NCI-H1436 treated with DMSO at 0.1 percent for 48 hours (cell line): ENCODE measurements around the gene EHD3.

ENCODE experiments used
- DNase-seq: peaks from one replicate; lab custom pipeline; 2025; lab: John Stamatoyannopoulos, UW

EHD3 gene

DNA sequence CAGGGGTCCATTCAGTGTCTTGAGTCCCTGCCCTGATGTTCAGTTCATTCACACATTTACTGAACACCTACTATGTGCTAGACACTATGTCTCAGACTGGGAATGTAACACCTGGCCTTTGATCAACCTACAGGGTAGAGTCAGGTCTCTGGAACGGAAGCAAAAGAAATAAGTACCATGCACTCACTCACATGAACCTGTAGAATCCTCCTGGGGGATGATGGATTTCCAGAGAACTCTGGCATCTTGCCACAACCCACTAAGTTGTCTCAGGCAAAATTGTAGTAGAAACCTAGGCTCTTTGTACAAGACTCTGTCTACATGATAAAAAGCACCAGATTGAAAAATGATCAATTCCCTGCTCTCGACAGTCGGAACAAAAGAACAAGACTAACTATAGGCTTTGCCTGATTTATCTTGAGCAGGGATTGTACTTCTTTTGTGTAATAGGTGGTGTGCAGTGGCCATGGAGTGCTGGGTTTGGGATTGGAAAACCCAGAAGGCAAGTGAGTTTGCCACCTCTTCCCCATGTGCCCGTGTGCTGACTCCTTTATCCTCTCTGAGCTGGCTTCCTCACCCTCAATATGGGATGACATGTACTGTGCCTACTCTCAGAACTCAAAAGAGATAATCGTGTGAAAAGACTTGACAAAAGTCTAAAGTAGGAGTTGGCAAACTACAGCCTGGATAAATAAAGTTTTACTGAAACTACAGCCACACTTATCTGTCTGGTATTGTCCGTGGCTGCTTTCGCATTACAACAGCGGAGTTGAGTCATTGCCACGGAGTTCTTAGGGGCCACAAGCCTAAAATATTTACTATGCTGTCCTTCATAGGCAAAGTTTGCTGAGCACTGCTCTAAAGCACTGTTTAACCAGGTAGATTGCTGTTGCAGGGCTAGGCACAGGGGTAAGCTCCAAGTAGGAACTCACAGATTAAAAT is 21.0 kb upstream of the EHD3 start:
- DNase-seq = no peak

DNA sequence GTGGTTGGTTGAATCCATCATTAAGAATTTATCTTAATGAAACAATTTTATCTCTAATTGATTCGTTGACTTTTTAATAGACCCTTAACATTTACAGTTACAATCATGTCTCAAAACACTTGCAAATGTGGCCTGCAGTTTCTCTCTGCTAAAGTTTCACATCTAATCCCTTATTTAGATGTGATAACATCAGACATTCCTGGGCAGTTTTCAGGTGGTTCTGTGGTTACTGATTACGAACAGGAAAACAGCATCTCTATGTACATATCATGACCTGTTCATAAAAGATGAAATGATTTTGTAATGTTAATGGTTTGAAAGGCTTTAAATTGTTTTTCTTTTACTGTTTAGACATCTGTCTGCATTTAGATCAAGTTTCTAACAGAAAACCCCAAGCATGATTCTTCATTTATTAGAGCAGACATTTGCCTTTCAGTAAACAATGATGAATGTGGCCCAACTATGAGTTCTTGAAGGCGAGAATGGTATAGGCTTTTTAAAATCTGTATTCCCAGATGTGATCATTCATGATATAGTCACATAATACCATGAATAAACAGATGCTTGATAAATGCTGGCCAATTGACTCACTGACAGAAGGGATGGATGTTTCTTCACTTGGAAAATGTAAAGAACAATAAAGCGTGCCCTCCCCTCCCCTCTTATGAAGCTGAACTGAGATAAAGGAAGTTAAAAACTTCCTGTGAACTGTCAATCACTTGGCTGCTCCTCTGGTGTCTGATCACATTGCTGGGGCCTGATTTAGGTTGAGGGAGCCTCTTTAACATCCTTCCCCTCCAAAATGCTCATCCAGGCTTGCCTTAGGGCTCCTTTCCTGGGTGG is 20.1 kb upstream of the EHD3 start:
- DNase-seq = no peak

DNA sequence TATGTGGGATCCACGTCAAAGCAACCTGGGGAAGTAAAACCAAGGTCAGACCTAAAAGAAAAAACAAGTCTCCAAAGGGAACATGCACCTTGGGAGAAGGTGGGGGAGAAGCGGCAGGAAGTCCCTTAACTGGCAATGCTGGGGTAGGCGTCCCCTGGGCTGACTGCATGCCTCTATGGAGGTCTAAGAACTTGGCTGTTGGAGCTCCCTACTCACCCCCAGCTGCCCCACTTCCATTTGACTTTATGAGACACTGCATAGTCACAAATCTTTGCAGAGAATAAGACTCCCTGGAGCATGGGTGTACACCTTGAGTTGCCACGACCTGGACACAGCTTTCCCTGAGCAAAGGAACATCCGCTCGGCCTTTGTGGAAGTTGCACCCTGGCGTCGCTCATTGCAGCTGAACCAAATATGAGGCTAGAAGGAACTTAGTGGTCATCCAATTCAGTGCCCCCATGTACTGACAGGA is 19.5 kb upstream of the EHD3 start:
- DNase-seq = no peak

DNA sequence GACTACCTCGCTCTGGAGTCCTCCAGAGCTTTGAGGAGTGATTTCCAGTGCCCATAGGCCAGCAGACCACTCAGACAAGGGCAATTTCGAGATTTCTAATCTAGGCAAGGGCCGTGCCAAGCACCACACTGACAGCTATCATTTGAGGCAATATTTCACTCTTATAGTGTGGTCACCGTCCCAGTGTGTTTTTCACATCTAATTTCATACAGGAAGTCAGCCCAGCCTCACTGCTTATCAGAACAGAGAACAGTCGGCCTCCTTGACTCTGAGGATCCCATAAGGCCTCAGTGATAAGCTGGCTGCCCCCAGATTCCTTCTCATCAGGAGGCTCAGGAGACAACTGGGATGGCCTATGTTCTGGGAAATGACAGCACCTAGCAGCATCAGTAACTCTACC is 17.2 kb upstream of the EHD3 start:
- DNase-seq = no peak

DNA sequence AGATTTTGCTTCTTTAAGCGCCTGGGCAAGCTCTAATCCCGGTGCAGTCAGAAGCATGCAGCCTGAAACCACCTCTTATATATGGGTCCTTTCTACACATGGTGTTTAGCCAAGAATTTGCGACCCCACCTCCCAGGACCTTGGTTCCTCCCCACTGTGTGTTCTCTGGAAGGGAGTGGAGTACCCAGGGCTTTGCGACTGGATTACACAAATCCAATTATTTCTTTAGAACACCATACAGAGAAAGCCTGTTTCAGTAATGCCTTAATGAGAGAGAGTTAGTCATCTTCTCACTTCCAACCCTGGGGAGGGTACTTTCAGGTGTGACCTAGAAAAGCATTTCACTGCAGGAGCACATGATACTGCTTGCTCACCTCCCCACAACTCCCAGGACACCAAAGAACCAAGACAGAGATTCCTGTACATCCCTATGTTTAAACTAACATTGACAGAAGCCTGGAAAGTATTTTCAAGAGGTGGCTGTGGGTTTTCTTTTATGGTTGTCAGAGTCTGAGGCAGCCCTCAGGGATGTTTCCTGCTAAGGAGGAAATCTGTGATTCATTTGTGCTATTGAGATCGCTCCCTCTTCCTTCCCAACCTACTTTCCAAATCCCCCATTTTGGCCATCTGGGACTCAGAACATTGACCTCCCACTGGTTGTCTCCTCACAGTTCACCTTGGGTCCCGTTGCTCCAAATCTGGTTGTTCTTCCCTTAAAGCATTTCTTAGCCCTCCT is 16.3 kb upstream of the EHD3 start, which contains the start of gene CAPN14:
Gene CAPN14 (minus strand): TSS at position 51 of the 736 bp plus-strand sequence. CDS start 12,068 bp downstream, outside the sequence.
- DNase-seq = no peak

DNA sequence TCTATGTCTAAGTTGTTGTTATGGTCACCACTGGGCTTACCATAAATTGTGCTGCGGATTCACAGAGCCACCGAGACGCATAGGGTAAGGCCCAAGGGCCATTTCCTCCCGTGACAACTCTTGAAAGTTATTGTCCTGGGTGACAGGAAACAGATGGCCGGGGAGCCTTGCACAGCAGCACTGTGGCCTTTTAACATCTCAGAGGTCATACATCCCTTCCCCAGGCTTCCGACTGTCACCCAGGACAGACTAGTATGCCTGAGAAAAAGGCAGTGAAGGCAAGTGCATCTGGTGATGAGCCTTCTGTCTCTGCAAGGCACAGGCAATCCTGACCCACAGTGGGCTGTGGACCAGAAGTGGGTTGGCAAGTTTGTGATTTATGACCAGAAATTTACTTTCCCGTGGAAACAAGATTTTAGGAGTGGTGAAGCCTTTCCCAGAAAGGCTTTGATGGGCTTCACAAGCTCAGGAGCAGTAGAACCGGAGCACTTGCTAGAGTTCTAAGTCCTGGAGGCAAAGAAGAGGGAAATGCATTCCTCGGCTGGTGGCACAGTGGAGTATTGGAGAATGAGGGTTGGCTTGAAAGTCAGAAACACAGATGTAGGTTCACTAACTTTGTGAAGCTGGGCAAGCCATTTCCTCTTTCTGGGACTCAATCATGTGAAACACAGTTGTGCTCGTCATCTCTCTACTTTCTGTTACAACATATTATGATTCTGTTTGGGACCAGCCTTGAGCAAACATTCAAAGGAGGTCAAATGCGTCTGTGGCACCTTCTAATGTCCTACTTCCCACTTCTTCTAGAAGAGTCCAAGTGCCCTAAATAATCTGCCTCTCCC is 14.6 kb upstream of the EHD3 start:
- DNase-seq = no peak

DNA sequence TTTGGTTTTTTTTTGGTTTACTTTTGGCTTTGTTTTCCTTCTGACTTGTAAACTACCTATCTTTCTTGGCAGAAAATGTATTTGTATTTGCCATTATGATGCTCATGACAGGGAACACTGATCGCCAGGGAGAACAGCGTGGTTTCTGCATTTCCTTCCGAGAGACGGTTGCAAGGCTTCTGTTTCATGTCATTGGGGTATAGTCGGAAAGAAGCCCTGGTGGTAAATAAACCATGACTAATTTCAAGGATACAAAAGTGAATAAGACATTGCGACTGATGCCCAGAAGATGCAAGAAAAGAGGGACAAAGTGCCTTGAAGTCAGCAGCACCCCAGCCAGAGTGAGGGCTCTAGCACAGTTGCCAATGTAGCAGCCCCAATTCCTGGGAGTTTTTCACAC is 12.4 kb upstream of the EHD3 start:
- DNase-seq = no peak

DNA sequence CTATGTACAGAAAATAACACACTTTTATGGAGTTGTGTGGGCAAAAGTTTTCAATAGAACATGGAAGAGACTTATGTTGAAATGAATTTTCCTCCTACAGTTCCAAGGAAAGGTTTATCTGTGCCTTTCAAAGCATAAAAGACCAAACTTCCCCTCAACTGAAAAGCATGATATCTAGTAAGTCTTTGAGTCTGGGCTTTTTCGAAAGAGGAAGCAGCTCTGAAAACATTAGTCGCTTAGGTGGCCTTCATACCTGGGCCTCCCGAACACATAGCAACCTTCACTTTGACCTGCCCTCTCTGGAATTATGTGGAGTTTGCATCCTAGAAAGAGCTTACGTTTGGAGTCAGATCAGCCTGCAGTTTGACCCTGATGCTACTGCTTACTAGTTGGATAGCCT is 11.9 kb upstream of the EHD3 start:
- no peak for DNase-seq

DNA sequence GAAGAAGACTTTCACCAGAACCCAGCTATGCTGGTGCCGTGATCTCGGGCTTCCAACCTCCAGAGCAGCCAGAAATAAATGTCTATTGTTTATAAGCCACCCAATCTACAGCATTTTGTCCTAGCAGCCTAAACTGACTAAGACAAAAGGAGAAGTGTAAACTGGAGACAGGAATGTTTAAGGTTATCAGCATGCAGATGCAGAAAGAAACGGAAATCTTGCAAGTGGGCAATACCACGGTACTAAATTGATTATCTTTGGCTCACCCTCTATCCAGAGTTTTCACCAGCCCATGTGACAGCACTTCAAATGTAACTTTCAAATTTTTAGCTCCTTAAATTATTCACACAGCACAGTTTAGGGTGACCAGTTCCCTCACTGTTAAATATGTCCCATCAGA is 10.9 kb upstream of the EHD3 start:
- no peak for DNase-seq

DNA sequence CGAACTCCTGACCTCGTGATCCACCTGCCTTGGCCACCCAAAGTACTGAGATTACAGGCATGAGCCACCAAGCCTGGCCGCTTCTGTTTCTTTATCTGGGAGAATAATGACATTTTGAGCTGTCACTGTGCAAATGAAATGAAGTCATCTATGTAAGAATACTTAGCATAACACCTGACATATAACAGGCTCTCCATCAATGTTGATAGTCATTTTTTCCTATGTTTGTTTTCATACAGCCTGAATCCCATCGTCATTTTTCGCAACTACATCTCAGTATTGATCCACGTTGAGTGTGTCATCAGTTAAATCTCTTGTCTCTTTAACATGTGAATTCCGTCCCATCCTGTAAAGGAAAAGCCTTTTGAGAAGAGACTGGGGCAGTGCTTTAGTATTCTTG is 10.2 kb upstream of the EHD3 start:
- no peak for DNase-seq

DNA sequence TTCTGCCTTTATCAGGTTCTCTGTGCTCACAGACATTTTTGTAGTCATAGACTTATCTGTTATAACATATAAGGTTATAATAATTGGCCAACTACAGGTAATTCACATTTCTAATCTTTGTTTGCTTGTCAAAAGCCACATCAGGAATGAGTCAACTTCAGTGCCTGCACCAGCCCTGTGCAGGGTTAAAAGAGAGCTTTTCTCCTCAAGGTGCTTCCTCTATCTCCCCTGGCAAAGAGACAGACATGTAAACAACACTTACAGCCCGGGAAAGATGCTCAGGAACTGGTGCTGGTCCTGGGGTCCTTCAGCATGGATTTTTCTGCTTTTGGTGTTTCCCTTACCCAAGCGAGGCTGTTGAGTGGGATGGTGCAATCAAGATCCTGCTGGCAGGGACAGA is 7.7 kb upstream of the EHD3 start:
- DNase-seq = no peak

DNA sequence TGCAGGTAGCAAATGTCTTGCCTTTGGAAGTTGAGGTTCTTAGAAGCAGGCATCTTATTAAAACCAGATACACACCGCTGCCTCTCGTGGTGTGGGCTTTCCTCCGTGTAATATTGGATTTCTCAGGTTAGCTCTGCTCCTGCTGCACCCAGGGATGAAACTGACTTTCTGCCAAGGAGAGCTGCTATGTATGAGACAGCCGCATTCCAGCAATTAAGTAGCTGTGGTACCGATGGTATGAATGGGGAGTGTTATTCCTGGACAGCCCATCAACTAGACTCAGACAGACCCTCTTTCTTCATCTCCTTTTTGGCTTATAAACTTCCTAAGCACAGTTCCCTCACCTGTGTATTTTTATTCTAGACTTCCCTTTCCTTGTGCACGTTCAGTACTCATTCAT is 6.8 kb upstream of the EHD3 start:
- no peak for DNase-seq

DNA sequence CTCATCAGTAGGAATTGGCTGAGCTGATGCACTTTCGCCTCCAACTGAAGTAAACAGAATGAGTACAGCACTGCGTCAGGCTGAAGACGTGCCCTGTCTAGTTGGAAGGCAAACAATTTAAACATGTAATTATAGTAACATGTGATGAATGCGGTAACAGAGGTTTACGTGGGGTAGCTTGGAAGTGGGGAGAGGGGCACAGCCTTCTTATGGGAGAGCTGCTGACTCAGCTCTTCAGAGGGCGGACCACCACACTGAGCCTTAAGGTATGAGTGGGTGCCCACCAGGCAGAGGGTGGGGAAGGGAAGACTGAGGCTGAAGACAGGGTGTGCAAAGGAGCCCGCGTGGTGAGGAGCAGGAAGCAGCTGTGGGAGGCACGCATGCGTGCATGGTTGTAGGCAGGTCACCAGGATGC is 6.2 kb upstream of the EHD3 start:
- DNase-seq = peak; percentile 45

DNA sequence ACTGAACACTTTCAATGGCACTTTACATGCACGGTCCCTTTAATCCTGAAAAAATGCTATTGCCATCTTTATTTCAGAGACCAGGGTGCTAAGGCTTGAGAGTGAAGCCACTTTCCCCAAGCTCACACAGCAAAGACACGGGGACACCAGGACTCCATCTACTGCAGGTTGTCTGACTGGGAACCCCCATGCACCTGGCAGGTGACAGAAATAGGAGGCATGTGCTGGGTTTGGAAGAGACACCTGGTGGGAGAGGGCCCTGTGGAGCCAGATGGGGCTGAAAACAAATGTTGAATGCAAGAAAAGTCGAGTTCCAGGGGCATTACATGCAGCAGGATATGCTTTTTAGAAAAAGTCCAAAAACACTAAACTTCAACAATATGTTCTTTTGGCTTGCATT is 5.2 kb upstream of the EHD3 start:
- no peak for DNase-seq

DNA sequence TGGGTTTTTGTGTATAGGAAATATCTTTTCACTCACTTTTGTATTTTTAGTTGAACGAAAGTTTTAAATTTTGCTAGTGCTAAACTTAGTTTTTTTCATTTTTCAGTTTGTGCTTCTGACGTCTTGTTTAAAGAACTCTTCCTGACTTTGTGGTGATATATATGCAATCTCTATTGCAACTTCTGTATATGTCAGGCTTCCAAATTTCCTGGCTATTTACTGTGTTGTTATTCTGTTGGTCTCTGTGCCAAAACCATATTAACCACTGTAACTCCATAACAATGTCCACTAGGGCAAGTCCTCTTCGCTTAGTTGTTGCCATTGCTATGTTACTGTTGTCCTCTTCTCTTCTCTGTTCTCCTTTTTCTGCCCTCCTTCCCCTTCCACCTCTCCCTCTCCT is 3.2 kb upstream of the EHD3 start:
- no peak for DNase-seq

DNA sequence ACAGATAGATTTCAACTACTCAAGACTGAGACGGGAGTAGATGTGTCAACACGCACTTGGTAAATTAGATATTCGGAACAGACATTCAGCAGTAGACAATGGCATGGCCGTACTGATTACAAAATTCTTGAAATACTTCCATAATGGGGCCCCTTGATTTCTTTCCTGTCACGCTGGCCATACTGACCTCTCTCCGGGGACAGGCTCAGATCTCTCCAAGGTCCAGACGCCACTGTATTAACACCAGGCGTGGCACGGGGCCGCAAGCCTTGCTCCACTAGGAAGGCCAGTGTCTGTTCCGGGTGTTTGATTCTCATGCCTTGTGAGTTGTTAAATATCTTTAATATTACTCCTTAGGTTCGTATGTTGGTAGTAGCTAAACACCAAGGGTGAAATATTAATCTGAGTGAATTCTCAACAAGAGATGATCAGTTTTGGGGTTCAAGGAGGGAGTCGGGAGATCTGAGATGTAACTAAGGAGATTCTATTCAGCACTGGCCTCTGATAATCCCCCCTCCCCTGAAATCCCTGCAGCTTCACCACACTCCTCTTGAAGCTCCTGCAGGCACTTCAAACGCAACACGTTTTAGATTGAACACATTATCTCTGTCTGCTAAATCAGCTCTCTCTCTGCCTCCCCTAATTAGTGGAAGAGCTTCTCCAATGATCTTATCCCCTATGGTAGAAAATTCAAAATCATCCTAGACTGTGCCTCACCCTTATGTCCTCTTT is 2.2 kb upstream of the EHD3 start:
- no peak for DNase-seq

DNA sequence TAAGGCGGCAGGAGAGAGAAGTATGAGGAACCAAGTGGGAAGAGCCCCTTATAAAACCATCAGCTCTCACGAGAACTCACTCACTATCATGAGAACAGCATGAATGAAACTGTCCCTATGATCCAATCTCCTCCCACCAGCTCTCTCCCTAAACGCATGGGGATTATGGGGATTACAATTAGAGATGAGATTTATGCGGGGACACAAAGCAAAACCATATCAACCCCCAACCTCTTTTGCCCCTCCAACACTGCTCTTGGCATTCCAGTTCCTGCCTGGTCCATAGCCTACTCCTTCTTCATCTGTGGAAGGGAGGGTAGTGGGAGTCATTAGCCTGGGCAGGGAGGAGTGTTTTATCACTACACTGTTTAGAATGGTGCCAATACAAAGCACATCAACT is 1.4 kb upstream of the EHD3 start:
- DNase-seq = no peak

DNA sequence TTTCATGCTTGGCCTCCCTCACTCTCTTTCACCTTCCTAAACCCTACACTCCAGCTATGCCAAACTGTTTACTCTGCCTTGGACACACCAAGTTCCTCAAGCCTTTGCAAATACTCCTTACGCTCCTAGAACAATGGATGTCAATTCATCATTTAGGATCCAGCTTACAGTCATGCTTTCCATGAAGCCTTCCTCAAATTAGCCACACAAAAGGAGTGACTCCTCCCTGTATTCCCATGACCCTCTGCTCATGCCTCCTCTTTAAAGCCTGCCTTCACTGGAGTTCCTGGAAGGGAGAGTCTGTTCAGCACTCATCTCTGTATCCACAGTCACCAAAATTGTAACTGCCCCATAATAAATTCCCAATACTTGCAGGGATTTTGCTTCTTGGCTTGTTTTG is 721 bp upstream of the EHD3 start:
- no peak for DNase-seq

DNA sequence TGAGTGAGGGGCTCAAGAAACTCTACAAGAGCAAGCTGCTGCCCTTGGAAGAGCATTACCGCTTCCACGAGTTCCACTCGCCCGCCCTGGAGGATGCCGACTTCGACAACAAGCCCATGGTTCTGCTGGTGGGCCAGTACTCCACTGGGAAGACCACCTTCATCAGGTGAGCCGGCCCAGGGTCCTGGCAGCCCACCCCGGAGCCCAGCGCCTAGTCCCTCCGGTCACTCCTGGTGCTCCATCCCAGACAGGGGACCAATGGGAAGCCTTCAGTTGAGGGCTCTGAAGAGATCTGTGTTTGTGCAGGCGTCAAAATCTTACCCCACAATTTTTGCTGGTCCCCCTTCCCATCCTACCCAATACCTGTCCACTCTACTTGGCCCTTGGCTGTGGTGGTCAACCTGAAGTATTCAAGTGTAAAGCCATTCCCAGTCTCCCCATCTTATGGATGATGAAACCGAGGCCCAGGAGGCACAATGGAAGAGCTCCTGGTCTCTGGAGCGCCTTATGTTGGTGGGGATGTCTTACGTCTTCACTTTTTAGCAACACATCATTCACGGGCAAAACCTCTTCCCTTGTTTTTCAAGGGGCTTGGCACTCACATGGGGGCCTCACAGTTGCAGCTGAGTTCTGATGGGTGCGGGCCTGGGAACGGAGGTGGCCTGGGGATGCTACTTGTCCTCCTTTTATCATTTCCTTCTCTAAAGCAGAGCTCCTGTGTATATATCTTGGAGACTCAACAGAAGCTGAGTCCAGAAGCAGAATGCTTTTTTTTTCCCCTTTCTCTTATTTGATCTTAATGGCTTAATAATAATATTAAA is 941 bp downstream of the EHD3 start:
- no peak for DNase-seq

DNA sequence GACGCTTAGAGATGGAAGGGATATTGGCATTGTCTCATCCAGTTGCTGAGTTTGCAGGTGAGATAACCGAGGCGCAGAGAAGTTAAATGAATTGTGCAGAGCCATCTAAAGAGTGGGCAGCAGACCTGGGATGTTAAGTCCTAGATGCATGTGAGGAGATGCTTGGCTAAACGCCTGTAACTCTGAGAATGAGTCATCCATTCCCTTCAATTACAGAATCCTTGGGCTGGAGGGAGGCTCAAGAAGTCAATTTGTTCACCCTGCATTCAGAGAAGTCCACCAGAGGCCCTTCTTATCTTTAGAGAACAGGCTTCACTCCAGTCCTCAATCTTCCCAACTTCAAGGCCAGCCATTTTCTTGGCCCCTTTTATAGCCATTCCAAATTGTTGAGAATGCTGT is 1.6 kb downstream of the EHD3 start:
- no peak for DNase-seq
